Neural crest cell (in vitro differentiated cells): ENCODE measurements around the gene TYK2. TPM values are rescaled to one million over a fixed set of nuclear protein-coding genes. Genes with fewer than 3 reads are reported as not detected.

Experiments
- microRNA-seq: library from miRNA; unstranded; fragments of <30 nt; microRNA quantifications from one replicate; pipeline ENCODE4, GENCODE V29; 2020
- total RNA-seq: library from RNA; stranded (reverse); gene quantifications from 2 replicates; pipeline ENCODE4 v1.2.1, GENCODE V29; 2021

Gene TYK2
- total RNA-seq, 1 donor from 2014 or later: 103 TPM

Small RNA genes lying within 50 kb of the gene (microRNA-seq; reads per million reads assigned to microRNA genes)
- not detected for gene MIR1181

Other genes with a start within 250 kb of the TYK2 start
- gene DNMT1, start 185.6 kb downstream of the TYK2 start, total RNA-seq: 288 and 333 TPM in 2 replicates
- 24.8 and 26.3 TPM in 2 replicates for gene S1PR2, start 149.2 kb downstream of the TYK2 start, total RNA-seq
- gene MRPL4, start 128.4 kb downstream of the TYK2 start, total RNA-seq: 75.4 and 75.6 TPM in 2 replicates
- gene ICAM1, start 109.5 kb downstream of the TYK2 start, total RNA-seq: 0.14 and 0.23 TPM in 2 replicates
- gene ICAM4, start 93.6 kb downstream of the TYK2 start, total RNA-seq: not detected in 2 replicates
- not detected in 2 replicates for gene ICAM5, start 90.6 kb downstream of the TYK2 start, total RNA-seq
- gene ZGLP1, start 70.8 kb downstream of the TYK2 start, total RNA-seq: 10.4 and 11.3 TPM in 2 replicates
- gene FDX2, start 64.6 kb downstream of the TYK2 start, total RNA-seq: 20.0 and 22.5 TPM in 2 replicates
- 75.9 and 78.2 TPM in 2 replicates for gene RAVER1, start 47.0 kb downstream of the TYK2 start, total RNA-seq
- gene ICAM3, start 40.9 kb downstream of the TYK2 start, total RNA-seq: 9.7 and 10.0 TPM in 2 replicates
- 164 TPM in 2 replicates for gene CDC37, start 23.0 kb upstream of the TYK2 start, total RNA-seq
- gene PDE4A, start 40.0 kb upstream of the TYK2 start, total RNA-seq: 1.5 and 2.1 TPM in 2 replicates
- gene KEAP1, start 122.8 kb upstream of the TYK2 start, total RNA-seq: 79.7 and 82.5 TPM in 2 replicates
- 0.79 and 1.1 TPM in 2 replicates for gene S1PR5, start 136.9 kb upstream of the TYK2 start, total RNA-seq
- gene ATG4D, start 163.3 kb upstream of the TYK2 start, total RNA-seq: 53.3 and 56.7 TPM in 2 replicates
- 41.2 and 42.5 TPM in 2 replicates for gene KRI1, start 185.4 kb upstream of the TYK2 start, total RNA-seq
- 8.7 and 9.5 TPM in 2 replicates for gene CDKN2D, start 188.4 kb upstream of the TYK2 start, total RNA-seq
- not detected in 2 replicates for gene AP1M2, start 206.7 kb upstream of the TYK2 start, total RNA-seq
- gene SLC44A2, start 245.0 kb upstream of the TYK2 start, total RNA-seq: 94.5 and 99.5 TPM in 2 replicates